MCF 10A (cell line): Measurements from ENCODE around the gene PRM2. TPM values are rescaled to one million over a fixed set of nuclear protein-coding genes. Genes with fewer than 3 reads are reported as not detected.

Experiments used
- BruUV-seq: library from RNA; stranded (reverse); fragments of 400-500 nt; replicated peaks from 2 replicates; lab custom pipeline; 2021; lab: Mats Ljungman, UMichigan
- CTCF ChIA-PET: fragments of 300-600 bp; sonication (Branson Sonifier 250); formaldehyde crosslinking; extraction: SDS; loops from one replicate; lab custom pipeline; 2021; ENCODE audit warnings: antibody characterized with exemption, inconsistent platforms; lab: Yijun Ruan, JAX
- POLR2A ChIA-PET: fragments of 300-600, 350-650 bp; sonication (Branson Sonifier 250); formaldehyde crosslinking; extraction: SDS; loops from one replicate; lab custom pipeline; 2020; ENCODE audit warnings: antibody characterized with exemption, inconsistent platforms; lab: Yijun Ruan, JAX
- DNase-seq: peaks from one replicate; pipeline ENCODE4 v3.0.0-alpha.2; 2018; ENCODE audit not compliant: unreplicated experiment
- H3K27ac Mint-ChIP-seq: one replicate; pipeline ENCODE4 v1.8.0; 2022; ENCODE audit warnings: mild to moderate bottlenecking, low read depth, mixed read lengths; ENCODE audit not compliant: unreplicated experiment
- H3K27me3 Mint-ChIP-seq: one replicate; pipeline ENCODE4 v1.8.0; 2022; ENCODE audit warnings: mixed read lengths; ENCODE audit not compliant: insufficient read depth, unreplicated experiment
- H3K36me3 Mint-ChIP-seq: one replicate; pipeline ENCODE4 v1.8.0; 2022; ENCODE audit warnings: mild to moderate bottlenecking, moderate library complexity, mixed read lengths; ENCODE audit not compliant: insufficient read depth, unreplicated experiment
- H3K4me1 Mint-ChIP-seq: one replicate; pipeline ENCODE4 v1.8.0; 2022; ENCODE audit warnings: mixed read lengths; ENCODE audit not compliant: insufficient read depth, unreplicated experiment
- H3K4me3 Mint-ChIP-seq: one replicate; pipeline ENCODE4 v1.8.0; 2022; ENCODE audit warnings: mild to moderate bottlenecking, moderate library complexity, mixed read lengths; ENCODE audit not compliant: unreplicated experiment
- H3K9me3 Mint-ChIP-seq: one replicate; pipeline ENCODE4 v1.8.0; 2022; ENCODE audit warnings: mixed read lengths; ENCODE audit not compliant: unreplicated experiment
- intact Hi-C: fragments of 100-400 bp; cut with micrococcal nuclease; formaldehyde crosslinking; loops from 2 replicates; pipeline ENCODE4 v1.14.1; 2022
- total RNA-seq: library from RNA; stranded (reverse); gene quantifications from 2 replicates; pipeline ENCODE4 v1.2.3, GENCODE V29; 2022
- TF ChIP-seq, protein P1 (sequence below): fragments of 200-600 bp; IDR thresholded peaks from one replicate; pipeline ENCODE4 v1.8.0; 2022; ENCODE audit warnings: antibody characterized with exemption, mild to moderate bottlenecking; ENCODE audit not compliant: unreplicated experiment

The PRM2 gene
- total RNA-seq, 1 experiment from 2014 or later, result not detected

DNA sequence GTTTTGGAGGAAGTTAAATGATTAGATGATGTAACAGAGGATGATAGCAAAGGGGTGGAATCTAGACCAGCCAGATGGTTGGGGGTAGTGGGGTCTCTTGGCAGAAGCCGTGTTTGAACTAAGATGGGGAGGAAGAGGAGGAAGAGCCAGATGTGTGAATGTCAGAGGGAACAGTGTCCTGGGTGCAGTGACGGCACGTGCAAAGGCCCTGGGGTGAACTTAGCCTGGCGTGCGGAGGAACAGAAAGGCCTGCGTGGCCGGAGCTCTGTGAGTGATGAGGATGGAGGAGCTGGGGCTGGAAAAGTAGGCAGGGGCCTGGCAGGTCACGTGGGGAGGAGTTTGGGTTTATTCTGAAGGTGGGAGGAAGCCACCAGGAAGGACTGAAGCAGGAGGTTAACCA, 42.5 kb upstream of the PRM2 start:
- no TSS peak for BruUV-seq
- Mint-ChIP-seq H3K27me3 (no peaks in the 10 kb centered on the region), H3K27ac (no peak overlapping the region), H3K4me1 (no peaks in the 10 kb centered on the region), H3K4me3 (no peak overlapping the region), H3K9me3 (no peaks in the 10 kb centered on the region), H3K36me3 (no peaks in the 10 kb centered on the region)
- DNase-seq, result no peak
- ChIA-PET CTCF (interaction anchor here (0.5 to 1.2 kb wide), 2 partner anchors 8 to 37 kb away, joined by 3 to 4 read pairs; no protein-coding TSS in a partner anchor), POLR2A (interaction anchor here (0.6 to 1.2 kb wide), 3 partner anchors 11 to 375 kb away, joined by 3 to 4 read pairs (median 4); partner anchors contain the start of gene CLEC16A)
- intact Hi-C loops, result no loop called here
- TF ChIP-seq, protein P1, sequence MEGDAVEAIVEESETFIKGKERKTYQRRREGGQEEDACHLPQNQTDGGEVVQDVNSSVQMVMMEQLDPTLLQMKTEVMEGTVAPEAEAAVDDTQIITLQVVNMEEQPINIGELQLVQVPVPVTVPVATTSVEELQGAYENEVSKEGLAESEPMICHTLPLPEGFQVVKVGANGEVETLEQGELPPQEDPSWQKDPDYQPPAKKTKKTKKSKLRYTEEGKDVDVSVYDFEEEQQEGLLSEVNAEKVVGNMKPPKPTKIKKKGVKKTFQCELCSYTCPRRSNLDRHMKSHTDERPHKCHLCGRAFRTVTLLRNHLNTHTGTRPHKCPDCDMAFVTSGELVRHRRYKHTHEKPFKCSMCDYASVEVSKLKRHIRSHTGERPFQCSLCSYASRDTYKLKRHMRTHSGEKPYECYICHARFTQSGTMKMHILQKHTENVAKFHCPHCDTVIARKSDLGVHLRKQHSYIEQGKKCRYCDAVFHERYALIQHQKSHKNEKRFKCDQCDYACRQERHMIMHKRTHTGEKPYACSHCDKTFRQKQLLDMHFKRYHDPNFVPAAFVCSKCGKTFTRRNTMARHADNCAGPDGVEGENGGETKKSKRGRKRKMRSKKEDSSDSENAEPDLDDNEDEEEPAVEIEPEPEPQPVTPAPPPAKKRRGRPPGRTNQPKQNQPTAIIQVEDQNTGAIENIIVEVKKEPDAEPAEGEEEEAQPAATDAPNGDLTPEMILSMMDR, result no peak

DNA sequence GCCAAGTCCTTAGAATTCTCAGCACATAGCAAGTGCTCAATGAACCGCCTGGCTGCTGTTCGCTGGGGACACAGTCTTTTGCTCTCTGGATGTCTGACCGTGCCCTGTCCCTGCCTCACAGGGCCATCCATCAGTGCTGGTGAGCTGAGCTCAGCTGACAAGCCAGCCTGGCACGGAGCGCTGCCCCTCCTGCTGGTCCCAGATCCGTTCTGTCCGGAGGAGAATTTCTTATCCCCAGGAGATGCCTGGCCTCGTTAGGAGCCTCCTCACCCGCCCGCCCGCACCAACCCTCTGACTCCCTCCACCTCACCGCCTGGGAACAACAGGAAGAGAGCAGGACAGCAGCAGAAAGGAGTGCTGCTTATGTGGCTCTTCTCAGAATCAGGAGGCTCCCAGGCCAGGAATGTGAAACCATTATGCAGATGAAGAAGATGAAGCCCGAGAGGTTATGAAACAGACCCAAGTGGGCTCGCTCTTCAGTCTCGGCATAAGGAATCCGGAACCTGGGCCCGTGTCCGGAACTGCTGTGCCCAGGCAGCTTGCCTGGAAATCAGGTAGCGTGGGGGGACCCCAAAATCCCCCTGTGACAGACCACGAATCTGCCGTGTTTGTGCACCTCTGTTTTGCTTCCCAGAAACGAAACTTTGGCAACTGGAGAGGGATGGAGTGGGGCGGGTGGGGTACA, 40.2 kb upstream of the PRM2 start:
- Mint-ChIP-seq H3K9me3 (no peaks in the 10 kb centered on the region), H3K4me1 (peaks cover 7% of the 10 kb centered on the region), H3K27me3 (no peaks in the 10 kb centered on the region), H3K36me3 (peaks cover 6% of the 10 kb centered on the region), H3K27ac (no peak overlapping the region), H3K4me3 (no peak overlapping the region)
- TF ChIP-seq, protein P1, result no peak
- DNase-seq, result no peak
- ChIA-PET CTCF (interaction anchor here (0.7 kb wide), 1 partner anchor 38 kb away, joined by 3 read pairs; no protein-coding TSS in a partner anchor), POLR2A (no interaction called here)
- intact Hi-C loops, result no loop called here
- BruUV-seq, result no TSS peak

DNA sequence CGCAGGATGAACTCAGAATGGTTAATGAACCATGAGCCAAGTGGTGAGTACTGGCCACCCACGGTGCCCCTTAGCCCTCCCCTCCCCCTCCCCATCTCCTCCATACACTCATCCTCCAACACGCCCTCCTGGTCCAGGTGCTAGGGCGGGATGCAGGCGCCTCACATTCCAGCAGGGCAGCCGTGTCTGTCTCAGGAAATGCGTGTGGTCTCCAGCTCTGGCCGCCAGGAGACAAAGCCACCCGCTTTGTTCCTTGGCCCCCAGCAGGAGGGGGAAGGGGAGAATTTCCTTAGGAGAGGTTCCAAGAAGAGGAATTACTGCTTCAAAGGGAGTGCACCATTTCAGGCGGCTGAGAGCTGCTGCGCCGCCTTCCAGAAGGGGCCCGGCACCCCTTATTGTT, 39.2 kb upstream of the PRM2 start:
- DNase-seq, result no peak
- BruUV-seq, result no TSS peak
- intact Hi-C loops, result no loop called here
- TF ChIP-seq, protein P1, result no peak
- H3K27me3 Mint-ChIP-seq, result no peaks in the 10 kb centered on the region
- H3K4me1 Mint-ChIP-seq, result peaks cover 7% of the 10 kb centered on the region
- ChIA-PET POLR2A (no interaction called here), CTCF (no interaction called here)
- H3K9me3 Mint-ChIP-seq, result no peaks in the 10 kb centered on the region
- peaks cover 6% of the 10 kb centered on the region for H3K36me3 Mint-ChIP-seq
- H3K27ac Mint-ChIP-seq, result no peak overlapping the region
- no peak overlapping the region for H3K4me3 Mint-ChIP-seq

DNA sequence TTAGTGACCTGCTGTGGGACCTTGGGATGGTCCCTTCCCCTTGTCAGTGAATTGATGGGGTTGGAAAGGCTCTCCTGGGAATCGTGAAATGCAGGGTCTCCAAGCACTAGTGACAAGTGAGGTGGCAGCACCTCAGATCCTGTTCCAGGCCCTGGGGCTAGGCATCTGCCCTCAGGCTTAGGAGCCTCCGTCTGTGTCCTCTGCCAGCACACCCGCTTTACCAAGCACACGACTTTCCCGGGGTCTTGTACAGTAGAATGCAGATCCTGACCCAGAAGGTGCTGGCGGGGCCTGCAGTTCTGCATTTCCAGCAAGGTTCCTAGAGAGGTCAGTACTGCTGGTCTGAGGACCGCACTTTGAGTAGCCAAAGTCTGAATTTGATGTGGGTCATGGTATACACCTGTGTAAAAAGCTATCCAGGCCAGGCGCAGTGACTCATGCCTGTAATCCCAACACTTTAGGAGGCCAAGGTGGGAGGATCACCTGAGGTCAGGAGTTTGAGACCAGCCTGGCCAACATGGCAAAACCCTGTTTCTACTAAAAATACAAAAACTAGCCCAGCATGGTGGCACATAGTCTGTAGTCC, 38.1 kb upstream of the PRM2 start:
- DNase-seq, result no peak
- TF ChIP-seq, protein P1, result no peak
- CTCF ChIA-PET, result interaction anchor here (0.7 kb wide), 1 partner anchor 727 kb away, joined by 4 read pairs; no protein-coding TSS in a partner anchor
- intact Hi-C loops, result no loop called here
- H3K4me1 Mint-ChIP-seq, result peaks cover 7% of the 10 kb centered on the region
- no peaks in the 10 kb centered on the region for H3K27me3 Mint-ChIP-seq
- no peak overlapping the region for H3K27ac Mint-ChIP-seq
- BruUV-seq, result no TSS peak
- no peaks in the 10 kb centered on the region for H3K9me3 Mint-ChIP-seq
- POLR2A ChIA-PET, result no interaction called here
- no peak overlapping the region for H3K4me3 Mint-ChIP-seq
- peaks cover 6% of the 10 kb centered on the region for H3K36me3 Mint-ChIP-seq
